HUES64 (cell line): ENCODE data around the gene SNAP25.

ENCODE experiments used
- H3K27ac ChIP-seq: 2 replicates; pipeline ENCODE4 v1.7.0; 2013; ENCODE audit warnings: low read depth, low read length, inconsistent platforms
- H3K27me3 ChIP-seq: 2 replicates; pipeline ENCODE4 v1.6.1; 2013; ENCODE audit warnings: mild to moderate bottlenecking, low read length; ENCODE audit not compliant: insufficient read depth
- H3K36me3 ChIP-seq: 2 replicates; pipeline ENCODE4 v1.6.1; 2013; ENCODE audit warnings: mild to moderate bottlenecking, low read length; ENCODE audit not compliant: insufficient read depth
- H3K4me1 ChIP-seq: 2 replicates; pipeline ENCODE4 v1.6.1; 2013; ENCODE audit warnings: mild to moderate bottlenecking, low read length, moderate library complexity; ENCODE audit not compliant: insufficient read depth
- H3K4me3 ChIP-seq: 2 replicates; pipeline ENCODE4 v1.5.1; 2013; ENCODE audit warnings: mild to moderate bottlenecking, low read length, moderate library complexity
- H3K9ac ChIP-seq: 2 replicates; pipeline ENCODE4 v1.6.1; 2013; ENCODE audit warnings: mild to moderate bottlenecking, low read depth, low read length
- H3K9me3 ChIP-seq: 2 replicates; pipeline ENCODE4 v1.6.1; 2013; ENCODE audit warnings: low read depth, low read length; ENCODE audit not compliant: insufficient read depth
- WGBS: fragments of 150-250, 120-280 bp; methylation state at CpG from one replicate; pipeline ENCODE4 v1.1.7; 2013; ENCODE audit warnings: missing lambda C conversion rate; 5-methylcytosine and 5-hydroxymethylcytosine counted together

SNAP25 gene

DNA sequence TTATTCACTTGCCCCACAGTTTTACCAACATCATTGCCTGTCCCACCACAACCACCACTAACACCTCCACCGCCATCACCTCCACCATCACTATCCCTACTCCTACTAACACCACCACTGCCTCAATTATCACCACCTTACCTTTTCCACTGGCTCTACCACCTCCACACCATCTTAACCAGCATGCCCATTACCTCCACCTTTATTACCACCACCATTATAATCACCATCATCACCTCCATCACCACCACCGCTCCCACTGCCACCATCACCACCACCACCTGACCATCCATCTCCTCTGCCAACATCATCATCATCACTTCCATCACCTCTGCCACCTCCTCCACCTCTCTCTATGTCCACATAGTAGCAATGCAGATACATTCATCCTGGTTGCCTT is 90.0 kb downstream of the SNAP25 start:
- H3K4me3 ChIP-seq = no peak overlapping the region
- 50% methylated on average over 2 of the region's 2 CpGs for WGBS
- no peaks in the 10 kb centered on the region for H3K9me3 ChIP-seq
- H3K36me3 ChIP-seq = no peaks in the 10 kb centered on the region
- H3K4me1 ChIP-seq = peaks cover 4% of the 10 kb centered on the region
- no peaks in the 10 kb centered on the region for H3K27me3 ChIP-seq
- H3K27ac ChIP-seq = no peak overlapping the region
- H3K9ac ChIP-seq = no peak overlapping the region

DNA sequence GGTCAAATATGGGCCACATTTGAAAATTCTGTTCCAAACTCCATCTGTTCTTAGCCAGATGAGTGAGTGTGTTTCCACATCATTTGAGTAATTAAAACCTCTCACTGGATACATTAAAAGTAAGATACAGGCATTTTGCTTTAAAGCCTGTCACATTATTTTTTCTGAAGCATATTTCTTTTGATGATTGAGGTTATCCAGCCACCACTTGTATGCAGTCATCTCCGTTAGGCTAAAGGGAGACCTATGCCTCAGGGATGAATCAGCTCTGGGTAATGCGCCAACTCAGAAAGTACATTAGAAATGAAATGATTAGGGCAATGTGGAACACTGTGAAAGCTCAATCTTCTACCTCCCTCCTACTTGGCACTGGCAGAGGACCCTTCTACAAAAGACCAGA is 90.7 kb downstream of the SNAP25 start:
- H3K4me1 ChIP-seq = peaks cover 11% of the 10 kb centered on the region
- no peak overlapping the region for H3K9ac ChIP-seq
- no peaks in the 10 kb centered on the region for H3K36me3 ChIP-seq
- H3K27ac ChIP-seq = no peak overlapping the region
- H3K9me3 ChIP-seq = no peaks in the 10 kb centered on the region
- no peaks in the 10 kb centered on the region for H3K27me3 ChIP-seq
- whole genome bisulfite sequencing = 90% methylated on average over 2 of the region's 2 CpGs
- no peak overlapping the region for H3K4me3 ChIP-seq

DNA sequence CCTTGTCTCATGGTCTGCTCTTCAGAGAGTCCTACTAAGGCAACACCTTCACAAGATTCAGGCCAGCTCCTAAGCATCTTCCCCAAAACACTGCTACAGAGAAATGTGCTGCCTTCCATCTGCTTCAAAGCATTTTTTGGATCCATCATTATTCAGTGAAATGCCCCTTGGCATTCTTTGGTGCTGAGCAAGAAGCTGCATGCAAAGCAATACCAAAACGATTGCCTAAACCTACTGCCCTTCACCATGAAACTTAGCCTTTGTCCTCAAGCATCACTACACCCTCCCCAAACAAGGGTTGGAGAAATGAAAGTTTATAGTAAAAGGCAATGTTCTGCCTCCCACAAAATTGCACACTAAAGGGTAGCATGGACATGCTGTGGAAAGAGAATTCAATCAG is 93.5 kb downstream of the SNAP25 start:
- Histone ChIP-seq H3K9ac (no peak overlapping the region), H3K4me3 (no peak overlapping the region), H3K4me1 (peaks cover 20% of the 10 kb centered on the region), H3K9me3 (peaks cover 9% of the 10 kb centered on the region), H3K27ac (no peak overlapping the region), H3K27me3 (no peaks in the 10 kb centered on the region), H3K36me3 (no peaks in the 10 kb centered on the region)
- WGBS = 69% methylated on average over 1 of the region's 1 CpG

DNA sequence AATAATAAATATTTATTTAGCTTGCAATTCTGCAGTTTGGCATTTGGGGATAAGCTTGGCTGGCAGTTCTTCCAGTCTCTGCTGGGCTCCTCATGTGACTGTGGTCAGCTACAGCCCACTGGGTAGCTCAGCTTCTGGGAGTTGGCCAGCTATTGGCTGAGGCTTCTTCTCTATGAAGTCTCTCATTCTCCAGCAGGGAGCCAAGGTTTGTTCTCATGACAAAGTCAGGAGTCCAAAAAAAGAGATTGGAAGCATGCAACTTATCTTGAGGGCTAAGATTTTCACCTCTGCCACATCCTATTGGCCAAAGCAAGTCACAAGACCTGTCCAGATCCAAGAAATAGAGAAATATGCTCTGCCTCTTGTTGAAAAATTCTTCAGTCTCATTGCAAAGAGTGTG is 94.6 kb downstream of the SNAP25 start:
- H3K4me3 ChIP-seq = no peak overlapping the region
- H3K27ac ChIP-seq = no peak overlapping the region

DNA sequence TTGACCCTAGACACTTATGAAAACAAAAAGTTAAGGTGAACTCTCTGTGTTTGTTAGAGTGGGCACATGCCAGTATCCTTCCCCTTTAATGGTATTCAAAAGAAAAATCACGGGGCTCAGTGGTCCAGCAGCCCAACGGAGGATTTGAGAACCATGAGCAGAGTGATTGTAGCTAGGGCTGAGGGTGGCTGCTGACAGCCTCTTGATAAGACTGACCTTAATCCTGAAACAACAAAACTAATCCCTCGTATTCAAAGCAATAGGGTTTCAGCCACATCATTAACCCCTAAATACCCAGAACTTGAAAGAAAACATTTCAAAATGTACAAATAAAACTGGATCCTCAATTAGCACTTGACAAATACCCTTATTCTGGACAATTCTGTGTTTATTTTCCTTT is 95.1 kb downstream of the SNAP25 start:
- Histone ChIP-seq H3K4me3 (no peak overlapping the region), H3K4me1 (peaks cover 20% of the 10 kb centered on the region), H3K36me3 (no peaks in the 10 kb centered on the region), H3K27ac (no peak overlapping the region), H3K9me3 (peaks cover 11% of the 10 kb centered on the region), H3K9ac (no peak overlapping the region), H3K27me3 (no peaks in the 10 kb centered on the region)
- 24% methylated on average over 3 of the region's 3 CpGs for WGBS

More for the DNA sequence above, 94.6 kb downstream of the SNAP25 start:
- Histone ChIP-seq H3K27me3 (no peaks in the 10 kb centered on the region), H3K9me3 (peaks cover 11% of the 10 kb centered on the region), H3K9ac (no peak overlapping the region), H3K4me1 (peaks cover 20% of the 10 kb centered on the region), H3K36me3 (no peaks in the 10 kb centered on the region)

DNA sequence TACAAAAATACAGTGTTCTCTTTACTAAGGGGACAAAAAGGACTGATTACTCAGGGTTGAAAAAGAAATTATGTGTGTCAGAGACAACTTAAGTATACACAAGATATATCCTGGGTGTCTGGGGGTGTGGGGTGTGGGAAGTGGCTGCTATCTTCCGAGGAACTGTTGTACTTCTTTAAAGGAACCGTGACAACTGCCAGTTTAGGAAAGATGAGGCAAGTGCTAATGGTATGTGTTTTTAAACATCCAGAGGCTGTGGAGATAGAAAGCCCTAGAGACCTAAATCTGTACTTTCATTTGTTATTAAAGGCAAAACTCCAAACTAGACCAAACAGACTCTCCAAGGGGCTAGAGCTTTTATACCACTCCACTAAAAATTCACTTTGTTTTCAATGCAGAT is 95.6 kb downstream of the SNAP25 start:
- 44% methylated on average over 2 of the region's 2 CpGs for WGBS
- no peaks in the 10 kb centered on the region for H3K36me3 ChIP-seq
- H3K4me3 ChIP-seq = no peak overlapping the region
- H3K27me3 ChIP-seq = no peaks in the 10 kb centered on the region
- peak overlapping the region; percentile 31; the same call in 1 of the 2 replicates for H3K27ac ChIP-seq
- peaks cover 11% of the 10 kb centered on the region for H3K9me3 ChIP-seq
- H3K9ac ChIP-seq = no peak overlapping the region
- peaks cover 20% of the 10 kb centered on the region for H3K4me1 ChIP-seq

DNA sequence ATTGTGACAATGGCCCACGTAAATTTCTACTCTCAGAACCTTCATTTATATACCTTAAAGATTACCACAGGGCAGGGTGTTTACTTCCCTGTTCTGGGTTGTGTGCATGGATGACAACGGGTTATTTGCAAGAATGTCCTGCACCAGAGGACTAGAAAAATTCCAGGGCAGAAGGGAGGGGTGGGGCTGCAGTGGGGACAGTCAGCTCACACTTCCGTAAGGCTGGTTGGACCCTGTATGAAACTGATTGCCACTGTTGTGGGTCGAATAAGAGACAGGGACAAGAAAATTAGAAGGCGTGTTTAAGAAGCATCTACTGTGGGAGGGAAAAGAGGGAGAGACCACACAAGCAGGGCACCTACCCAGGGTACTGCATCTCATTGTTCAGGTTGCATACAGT is 96.5 kb downstream of the SNAP25 start:
- WGBS = 78% methylated on average over 5 of the region's 5 CpGs
- no peak overlapping the region for H3K9ac ChIP-seq
- peaks cover 20% of the 10 kb centered on the region for H3K4me1 ChIP-seq
- H3K9me3 ChIP-seq = peaks cover 11% of the 10 kb centered on the region
- H3K27ac ChIP-seq = no peak overlapping the region
- no peaks in the 10 kb centered on the region for H3K36me3 ChIP-seq
- no peak overlapping the region for H3K4me3 ChIP-seq
- H3K27me3 ChIP-seq = no peaks in the 10 kb centered on the region

DNA sequence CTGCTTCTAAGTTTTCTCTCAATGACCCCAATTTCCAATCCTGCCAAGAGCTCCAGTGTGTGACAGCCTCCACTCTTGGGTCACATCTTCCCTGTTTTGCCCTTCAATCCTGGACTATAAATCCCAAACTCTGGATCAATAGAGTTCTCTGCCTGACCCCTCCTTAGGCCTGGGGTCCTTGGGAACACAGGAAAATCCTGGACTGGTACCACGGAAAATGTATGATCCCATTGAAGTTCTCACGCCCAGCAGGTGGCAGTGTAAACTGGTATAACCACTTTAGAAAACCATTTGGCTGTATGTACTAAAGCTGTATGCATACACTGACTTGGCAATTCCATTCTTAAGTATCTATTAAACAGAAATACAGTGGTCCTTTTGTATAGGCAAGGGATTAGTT is 98.0 kb downstream of the SNAP25 start:
- Histone ChIP-seq H3K4me3 (no peak overlapping the region), H3K9me3 (peaks cover 11% of the 10 kb centered on the region), H3K27me3 (no peaks in the 10 kb centered on the region), H3K4me1 (peaks cover 21% of the 10 kb centered on the region), H3K36me3 (no peaks in the 10 kb centered on the region), H3K9ac (no peak overlapping the region), H3K27ac (no peak overlapping the region)
- 82% methylated on average over 2 of the region's 2 CpGs for WGBS

DNA sequence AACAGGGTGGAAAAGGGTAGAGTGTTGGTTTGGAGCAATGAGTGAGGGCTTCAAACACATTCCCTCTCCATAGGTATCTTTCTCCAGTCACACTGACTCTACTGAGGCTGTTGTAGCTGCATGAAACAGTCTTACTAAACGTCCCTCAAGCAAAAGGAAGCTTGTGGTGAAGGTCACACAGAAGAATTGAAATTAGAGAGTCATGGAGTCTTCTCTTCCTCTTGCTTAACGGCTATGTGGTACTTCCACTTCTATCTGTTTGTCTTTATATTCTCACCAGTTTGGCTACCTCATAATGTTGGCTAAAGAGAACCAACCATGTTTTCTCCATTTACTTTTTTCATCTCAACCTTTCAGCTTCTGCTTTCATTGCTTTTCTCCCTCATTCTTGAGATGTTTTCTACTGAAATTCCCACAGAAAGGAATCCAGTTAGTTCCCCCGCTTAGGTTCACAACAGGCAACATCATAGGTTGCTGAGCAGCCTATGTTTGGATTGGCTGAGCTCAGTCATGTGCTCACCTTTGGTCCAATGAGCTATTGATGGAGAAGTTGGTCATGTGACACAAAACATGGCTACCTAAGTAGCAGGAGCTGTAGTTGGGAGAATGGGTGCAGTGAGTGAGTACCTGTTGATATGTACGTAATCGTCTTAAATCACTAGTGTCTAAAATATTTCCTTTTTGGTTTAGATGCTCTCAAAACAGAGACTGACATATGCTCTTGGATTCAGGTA is 99.8 kb downstream of the SNAP25 start:
- no peaks in the 10 kb centered on the region for H3K27me3 ChIP-seq
- H3K27ac ChIP-seq = no peak overlapping the region
- no peaks in the 10 kb centered on the region for H3K36me3 ChIP-seq
- peaks cover 29% of the 10 kb centered on the region for H3K4me1 ChIP-seq
- peaks cover 11% of the 10 kb centered on the region for H3K9me3 ChIP-seq
- WGBS = 92% methylated on average over 5 of the region's 5 CpGs
- no peak overlapping the region for H3K4me3 ChIP-seq
- no peak overlapping the region for H3K9ac ChIP-seq

DNA sequence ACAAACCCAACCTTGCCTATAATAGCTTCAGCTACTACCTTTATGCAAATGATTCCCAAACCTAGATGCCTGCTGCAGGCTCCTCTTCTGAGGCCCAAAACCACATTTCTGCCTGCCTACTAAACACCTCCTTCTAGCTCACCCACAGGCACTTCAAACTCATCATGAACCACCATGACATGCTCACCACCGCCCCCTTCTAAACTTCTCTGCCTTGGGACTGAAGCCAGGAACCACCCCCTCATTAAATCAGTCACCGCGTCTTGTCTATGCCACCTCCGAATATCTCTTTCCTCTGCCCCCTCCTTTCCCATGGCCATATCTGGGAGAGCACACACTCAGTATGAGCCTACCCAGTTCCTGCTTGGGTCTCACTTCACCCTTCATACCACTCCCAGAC is 101.2 kb downstream of the SNAP25 start:
- H3K9ac ChIP-seq = no peak overlapping the region
- WGBS = 92% methylated on average over 4 of the region's 4 CpGs
- H3K27ac ChIP-seq = no peak overlapping the region
- H3K4me1 ChIP-seq = peaks cover 16% of the 10 kb centered on the region
- no peaks in the 10 kb centered on the region for H3K36me3 ChIP-seq
- peaks cover 11% of the 10 kb centered on the region for H3K9me3 ChIP-seq
- H3K27me3 ChIP-seq = no peaks in the 10 kb centered on the region
- H3K4me3 ChIP-seq = no peak overlapping the region

DNA sequence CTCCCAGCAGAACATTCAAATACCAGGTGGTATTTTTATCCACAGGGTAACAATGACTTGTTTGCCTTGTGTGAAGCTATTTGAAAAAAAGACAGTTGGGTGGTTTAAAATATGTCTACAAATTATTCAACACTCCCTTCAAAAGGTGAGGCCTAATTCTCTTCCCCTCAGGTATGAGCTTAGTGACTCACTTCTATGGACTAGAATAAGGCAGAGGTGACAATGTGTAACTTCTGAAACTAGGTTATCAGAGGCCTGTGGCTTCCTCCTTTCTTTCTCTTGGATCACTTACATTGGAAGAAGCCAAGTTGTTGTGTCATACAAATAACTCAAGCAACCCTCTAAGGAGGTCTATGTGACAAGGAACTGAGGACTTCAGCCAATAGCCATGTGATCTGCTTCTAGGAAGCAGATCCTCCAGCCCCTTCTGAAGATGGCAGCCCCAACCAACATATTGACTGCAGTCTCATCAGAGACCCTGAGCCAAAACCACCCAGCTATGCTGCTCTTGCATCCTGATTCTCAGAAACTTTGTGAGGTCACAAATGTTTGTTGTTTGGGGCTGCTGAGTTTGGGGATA is 102.6 kb downstream of the SNAP25 start:
- Histone ChIP-seq H3K36me3 (no peaks in the 10 kb centered on the region), H3K4me3 (no peak overlapping the region), H3K27me3 (no peaks in the 10 kb centered on the region), H3K9me3 (peaks cover 11% of the 10 kb centered on the region), H3K27ac (no peak overlapping the region), H3K9ac (no peak overlapping the region), H3K4me1 (peaks cover 11% of the 10 kb centered on the region)
